ENCODE results near the gene TSTD1. TPM values are rescaled to one million over a fixed set of nuclear protein-coding genes. Genes with fewer than 3 reads are reported as not detected.

Gene TSTD1, protein sequence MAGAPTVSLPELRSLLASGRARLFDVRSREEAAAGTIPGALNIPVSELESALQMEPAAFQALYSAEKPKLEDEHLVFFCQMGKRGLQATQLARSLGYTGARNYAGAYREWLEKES
- total RNA-seq: 35.1 TPM

DNA sequence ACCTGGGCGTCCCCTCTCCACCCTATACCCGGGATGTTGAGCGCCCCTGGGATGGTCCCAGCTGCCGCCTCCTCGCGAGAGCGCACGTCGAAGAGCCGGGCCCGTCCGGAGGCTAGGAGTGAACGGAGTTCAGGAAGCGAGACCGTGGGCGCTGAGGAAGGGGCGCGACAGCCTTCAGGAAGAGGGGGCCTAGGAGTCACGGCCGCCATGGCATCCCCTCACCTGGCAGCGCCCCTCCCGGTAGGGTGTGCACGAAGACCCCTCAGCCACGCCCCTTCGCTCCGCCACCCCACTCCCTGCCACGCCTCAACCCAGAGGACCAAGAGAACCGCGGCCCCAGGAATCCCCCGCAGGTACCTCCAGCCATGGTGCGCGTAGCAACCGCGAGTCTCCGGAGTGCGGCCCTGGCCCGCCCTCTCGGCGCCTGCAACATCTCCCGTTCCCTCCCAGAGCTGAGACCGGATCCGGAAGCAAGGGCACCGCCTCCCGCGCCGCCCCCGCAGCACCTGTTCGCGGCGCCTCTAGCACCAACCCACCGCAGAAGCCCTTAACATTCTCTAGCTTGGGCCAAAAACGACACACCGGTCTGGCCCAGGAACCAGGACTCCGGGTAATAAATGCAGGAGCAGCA, at the start of gene TSTD1:
Gene TSTD1, minus strand, starts transcription at position 442 of the 631 bp plus-strand sequence. Its CDS starts 75 bp downstream, at position 367.

DNA sequence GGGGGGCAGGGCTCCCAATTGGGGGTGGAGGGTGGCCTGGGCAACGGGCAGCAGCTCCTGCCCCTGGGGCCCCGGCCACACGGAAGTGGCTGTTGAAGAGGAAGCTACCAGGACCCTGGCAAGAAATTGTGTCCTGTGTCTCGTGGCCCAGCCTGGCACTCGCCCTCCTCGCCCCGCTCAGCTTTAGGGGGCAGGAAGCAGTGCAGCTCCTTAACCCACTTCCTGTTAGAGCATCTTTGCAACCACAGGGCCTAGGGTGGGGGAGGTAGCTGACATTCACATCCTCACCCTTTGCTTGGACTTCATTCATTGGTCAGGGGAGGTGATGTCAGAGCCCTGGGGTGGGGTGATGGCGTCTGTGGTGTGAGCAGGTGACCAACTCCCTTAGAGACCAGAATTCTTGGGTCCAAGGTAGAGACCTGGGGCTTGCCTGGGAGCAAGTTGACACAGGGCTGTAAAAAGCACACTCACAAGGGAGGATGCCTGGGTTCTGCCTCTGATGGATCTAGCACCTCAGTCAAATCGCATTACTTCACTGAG, 31.0 kb upstream of the TSTD1 start, which contains the start of gene ARHGAP30:
Gene ARHGAP30, minus strand, starts transcription at position 161 of the 540 bp plus-strand sequence. CDS start 267 bp downstream, outside the sequence.

DNA sequence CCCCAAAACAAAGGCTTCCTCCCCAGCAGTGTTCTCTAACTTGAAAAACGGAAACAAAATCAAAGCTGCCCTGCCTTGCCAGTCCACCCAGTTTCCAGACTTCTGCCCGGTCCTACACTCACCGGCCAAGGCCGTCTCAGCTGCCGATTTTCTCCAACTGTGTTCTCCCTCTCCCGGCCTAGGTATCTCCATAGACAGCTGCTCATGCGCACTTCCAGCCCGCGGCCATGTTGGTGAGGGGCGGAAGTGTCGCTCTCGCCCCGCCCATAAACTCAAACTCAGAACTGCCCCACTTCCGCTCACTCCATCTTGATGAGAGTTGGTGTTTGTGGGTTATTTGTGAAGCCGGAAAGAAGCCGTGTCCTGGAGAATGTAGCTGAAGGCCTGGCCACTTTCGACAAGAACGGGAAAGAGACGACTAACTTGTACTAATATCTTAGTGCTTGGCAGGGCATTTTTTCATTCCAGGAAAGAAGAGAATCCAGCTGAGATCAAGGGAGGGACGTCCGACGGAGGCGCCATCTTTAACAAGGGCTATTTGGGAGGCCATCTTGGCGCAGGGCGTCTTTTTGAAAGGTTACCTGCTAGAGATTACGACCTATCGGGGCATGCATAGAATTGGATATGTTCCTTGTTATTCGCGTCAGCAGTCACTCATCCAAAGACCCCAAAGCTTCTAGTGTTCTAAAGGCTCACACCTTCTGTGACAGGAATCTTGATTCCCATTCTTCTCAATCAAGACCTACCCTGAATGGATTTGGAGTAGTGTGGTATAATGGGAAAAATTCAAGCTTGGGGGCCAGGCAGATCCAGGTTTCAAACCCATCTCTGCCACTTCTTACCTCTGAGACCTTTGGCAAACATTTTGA, 7.2 kb upstream of the TSTD1 start, which contains the start of gene USF1:
Gene USF1, minus strand, starts transcription at position 242 of the 869 bp plus-strand sequence. CDS start 2,702 bp downstream, outside the sequence.

DNA sequence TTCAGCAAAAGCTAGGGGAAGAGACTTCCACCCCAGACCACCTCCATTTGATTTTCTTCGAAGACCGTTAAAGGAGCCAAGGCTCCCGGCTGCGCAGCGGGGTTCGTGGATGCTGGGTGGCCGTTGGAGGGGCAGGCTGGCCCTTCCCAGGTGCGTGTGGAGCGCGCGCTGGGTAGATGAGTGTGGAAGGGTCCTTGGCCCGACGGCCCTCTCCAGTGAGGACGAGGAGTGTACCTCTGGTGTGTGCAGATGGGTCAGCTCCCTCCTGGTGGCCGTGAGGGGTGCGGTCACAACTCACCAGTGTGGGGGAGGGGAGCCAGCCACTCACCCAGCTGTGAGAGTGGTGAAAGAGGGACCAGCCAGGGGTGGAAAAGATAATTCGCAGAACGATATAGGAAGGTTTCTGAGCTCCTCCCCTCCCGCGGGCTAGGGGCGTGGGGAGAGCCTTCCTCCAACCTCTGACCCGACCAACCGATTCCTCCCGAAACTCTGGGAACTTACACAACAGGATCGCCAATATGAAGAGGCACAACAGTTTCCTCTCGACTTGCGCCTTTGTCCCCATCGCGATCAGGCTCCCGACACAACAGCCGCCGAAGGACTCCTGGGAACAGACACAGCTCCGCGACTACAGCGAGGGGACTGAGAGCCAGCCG, 18.1 kb downstream of the TSTD1 start, which contains the start of gene F11R:
Gene F11R, minus strand, starts transcription at position 644 of the 656 bp plus-strand sequence. Its CDS starts 79 bp downstream, at position 565.

Small RNAs within 50 kb of the gene (small RNA-seq; reads per million reads assigned to genes)
- not detected for gene AL591806.2 (ENCODE audit: low replicate concordance)

Other genes starting within 250 kb of the TSTD1 start
- not detected for gene LY9, start 242.8 kb downstream of the TSTD1 start, total RNA-seq
- not detected for gene CD244, start 176.1 kb downstream of the TSTD1 start, total RNA-seq
- not detected for gene ITLN1, start 153.8 kb downstream of the TSTD1 start, total RNA-seq
- gene ITLN2, start 84.2 kb downstream of the TSTD1 start, total RNA-seq: not detected
- 18.8 TPM for gene F11R, start 17.8 kb downstream of the TSTD1 start, total RNA-seq
- gene USF1, start 7.0 kb upstream of the TSTD1 start, total RNA-seq: 121 TPM
- gene ARHGAP30, start 30.9 kb upstream of the TSTD1 start, total RNA-seq: 0.31 TPM
- not detected for gene NECTIN4, start 50.6 kb upstream of the TSTD1 start, total RNA-seq
- gene KLHDC9, start 59.4 kb upstream of the TSTD1 start, total RNA-seq: 1.6 TPM
- gene PFDN2, start 79.1 kb upstream of the TSTD1 start, total RNA-seq: 30.0 TPM
- 26.3 TPM for gene NIT1, start 79.1 kb upstream of the TSTD1 start, total RNA-seq
- gene DEDD, start 93.7 kb upstream of the TSTD1 start, total RNA-seq: 20.0 TPM
- gene UFC1, start 115.0 kb upstream of the TSTD1 start, total RNA-seq: 81.1 TPM
- gene USP21, start 120.5 kb upstream of the TSTD1 start, total RNA-seq: 22.2 TPM
- gene PPOX, start 127.5 kb upstream of the TSTD1 start, total RNA-seq: 26.3 TPM
- 20.0 TPM for gene B4GALT3, start 138.5 kb upstream of the TSTD1 start, total RNA-seq
- 0.31 TPM for gene ADAMTS4, start 160.1 kb upstream of the TSTD1 start, total RNA-seq
- 128 TPM for gene NDUFS2, start 163.4 kb upstream of the TSTD1 start, total RNA-seq
- gene FCER1G, start 176.3 kb upstream of the TSTD1 start, total RNA-seq: 3.8 TPM
- not detected for gene APOA2, start 184.7 kb upstream of the TSTD1 start, total RNA-seq
- gene TOMM40L, start 187.1 kb upstream of the TSTD1 start, total RNA-seq: 25.4 TPM
- not detected for gene NR1I3, start 199.2 kb upstream of the TSTD1 start, total RNA-seq
- gene PCP4L1, start 219.8 kb upstream of the TSTD1 start, total RNA-seq: 1.9 TPM

Data from parietal lobe (tissue), 2 donors.